Activated T-cell treated with anti-CD3 and anti-CD28 coated beads, Interleukin-2, amount 50 U/mL, for 72 hours (primary cell): ENCODE measurements around the gene ZNF275. TPM values are rescaled to one million over a fixed set of nuclear protein-coding genes. Genes with fewer than 3 reads are reported as not detected.
A peak's percentile ranks its signal among the peaks of the same experiment; 100 is the strongest.
"Not testable (repeated sequence)": the region's sequence is repeated elsewhere in the genome, so short reads cannot be mapped to it uniquely, and the experiment has no call there.

ENCODE experiments used
- ATAC-seq, 2 donors: fragments of 150-1000 bp; cut with Tn5 transposase; replicated peaks in 1 of 2; 2 replicates each; pipeline ENCODE4 v1.10.0; 2021; ENCODE audit warnings: moderate library complexity in 2 of 2, mild to moderate bottlenecking in 1 of 2
- DNase-seq, 2 donors: peaks; one replicate each; pipeline ENCODE4 v3.0.0; 2021 to 2022; ENCODE audit warnings: mixed read lengths in 1 of 2
- H3K27ac Mint-ChIP-seq: one replicate; pipeline ENCODE4 v1.8.0; 2022; ENCODE audit warnings: mild to moderate bottlenecking, moderate library complexity, mixed read lengths
- H3K27me3 Mint-ChIP-seq: one replicate; pipeline ENCODE4 v1.8.0; 2022; ENCODE audit warnings: low read depth, mixed read lengths
- H3K36me3 Mint-ChIP-seq, 2 donors: one replicate each; pipeline ENCODE4 v1.8.0; 2022; ENCODE audit warnings: mixed read lengths in 2 of 2, mild to moderate bottlenecking in 1 of 2; ENCODE audit not compliant: insufficient read depth in 2 of 2
- H3K4me1 Mint-ChIP-seq: one replicate; pipeline ENCODE4 v1.8.0; 2022; ENCODE audit warnings: low read depth, mixed read lengths
- H3K4me3 Mint-ChIP-seq, 2 donors: one replicate each; pipeline ENCODE4 v1.8.0; 2022; ENCODE audit warnings: mild to moderate bottlenecking in 2 of 2, mixed read lengths in 2 of 2, moderate library complexity in 2 of 2
- H3K9me3 Mint-ChIP-seq, 2 donors: one replicate each; pipeline ENCODE4 v1.8.0; 2022; ENCODE audit warnings: mixed read lengths in 2 of 2
- total RNA-seq, 2 donors: library from RNA; stranded (reverse); gene quantifications; one replicate each; pipeline ENCODE4 v1.2.3, GENCODE V29; 2022

ZNF275 gene
- total RNA-seq, result 10 to 100 TPM; 15.6 to 15.7 TPM

GRCh38 chrX:153333821-153334653, at the start of gene ZNF275:
Gene ZNF275 (plus strand): TSS chrX:153334153. CDS start chrX:153336680, 2,527 bp downstream.
- H3K4me3 Mint-ChIP-seq, result peak within 1 kb of the TSS; percentile 85 to 89
- peaks cover 8 to 11% of the 10 kb centered on the region in 2 donors for H3K36me3 Mint-ChIP-seq
- no peaks in the 10 kb centered on the region for H3K9me3 Mint-ChIP-seq
- peak; percentile 97 to 98 for ATAC-seq
- peak within 1 kb of the TSS; percentile 54 for H3K27ac Mint-ChIP-seq
- peaks cover 48% of the 10 kb centered on the region for H3K4me1 Mint-ChIP-seq
- H3K27me3 Mint-ChIP-seq, result peaks cover 11% of the 10 kb centered on the region
- DNase-seq, result peak; percentile 83 to 85

GRCh38 chrX:153285678-153286077, 48.3 kb upstream of the ZNF275 start:
- not testable (repeated sequence) for H3K4me1 Mint-ChIP-seq, ATAC-seq, H3K9me3 Mint-ChIP-seq, H3K36me3 Mint-ChIP-seq, H3K27me3 Mint-ChIP-seq, H3K27ac Mint-ChIP-seq, H3K4me3 Mint-ChIP-seq, DNase-seq

GRCh38 chrX:153288807-153289206, 45.1 kb upstream of the ZNF275 start:
- not testable (repeated sequence) for H3K4me1 Mint-ChIP-seq, DNase-seq, ATAC-seq, H3K27me3 Mint-ChIP-seq, H3K27ac Mint-ChIP-seq, H3K4me3 Mint-ChIP-seq, H3K36me3 Mint-ChIP-seq, H3K9me3 Mint-ChIP-seq

GRCh38 chrX:153293485-153294071, 40.4 kb upstream of the ZNF275 start:
- not testable (repeated sequence) for DNase-seq, H3K27ac Mint-ChIP-seq, H3K9me3 Mint-ChIP-seq, H3K36me3 Mint-ChIP-seq
- ATAC-seq, result peak; percentile 58 to 69
- Mint-ChIP-seq H3K4me3 (peak overlapping the region in 1 of 2 donors; percentile 0), H3K4me1 (peaks cover 11% of the 10 kb centered on the region), H3K27me3 (peaks cover 36% of the 10 kb centered on the region)

- Mint-ChIP-seq H3K36me3 (no peaks in the 10 kb centered on the region), H3K9me3 (no peaks in the 10 kb centered on the region)
Observed at GRCh38 chrX:153297376-153297775, 36.6 kb upstream of the ZNF275 start.

GRCh38 chrX:153299855-153300254, 34.1 kb upstream of the ZNF275 start:
- no peak overlapping the region for H3K4me3 Mint-ChIP-seq
- DNase-seq, result no peak
- H3K36me3 Mint-ChIP-seq, result no peaks in the 10 kb centered on the region
- H3K27me3 Mint-ChIP-seq, result peaks cover 84% of the 10 kb centered on the region
- H3K27ac Mint-ChIP-seq, result no peak overlapping the region
- H3K4me1 Mint-ChIP-seq, result no peaks in the 10 kb centered on the region
- H3K9me3 Mint-ChIP-seq, result no peaks in the 10 kb centered on the region
- no peak for ATAC-seq

More at GRCh38 chrX:153297376-153297775, 36.6 kb upstream of the ZNF275 start:
- no peak overlapping the region for H3K4me3 Mint-ChIP-seq
- no peak overlapping the region for H3K27ac Mint-ChIP-seq
- peaks cover 68% of the 10 kb centered on the region for H3K27me3 Mint-ChIP-seq
- H3K4me1 Mint-ChIP-seq, result peaks cover 11% of the 10 kb centered on the region
- ATAC-seq, result no peak
- DNase-seq, result no peak

GRCh38 chrX:153301746-153302145, 32.2 kb upstream of the ZNF275 start:
- no peak overlapping the region for H3K27ac Mint-ChIP-seq
- H3K36me3 Mint-ChIP-seq, result no peaks in the 10 kb centered on the region
- no peaks in the 10 kb centered on the region for H3K9me3 Mint-ChIP-seq
- no peak overlapping the region for H3K4me3 Mint-ChIP-seq
- H3K4me1 Mint-ChIP-seq, result no peaks in the 10 kb centered on the region
- H3K27me3 Mint-ChIP-seq, result peaks cover 84% of the 10 kb centered on the region
- DNase-seq, result no peak
- no peak for ATAC-seq

- Mint-ChIP-seq H3K27me3 (peaks cover 74% of the 10 kb centered on the region), H3K4me1 (no peaks in the 10 kb centered on the region)
Observed at GRCh38 chrX:153302796-153303195, 31.2 kb upstream of the ZNF275 start.

GRCh38 chrX:153303276-153304262, 30.4 kb upstream of the ZNF275 start:
- Mint-ChIP-seq H3K36me3 (no peaks in the 10 kb centered on the region), H3K4me3 (no peak overlapping the region), H3K9me3 (no peaks in the 10 kb centered on the region), H3K4me1 (no peaks in the 10 kb centered on the region), H3K27me3 (peaks cover 70% of the 10 kb centered on the region), H3K27ac (no peak overlapping the region)
- DNase-seq (no peak), ATAC-seq (no peak)

More at GRCh38 chrX:153302796-153303195, 31.2 kb upstream of the ZNF275 start:
- no peak overlapping the region for H3K27ac Mint-ChIP-seq
- no peak for DNase-seq
- no peaks in the 10 kb centered on the region for H3K9me3 Mint-ChIP-seq
- no peak overlapping the region for H3K4me3 Mint-ChIP-seq
- H3K36me3 Mint-ChIP-seq, result no peaks in the 10 kb centered on the region
- ATAC-seq, result no peak

GRCh38 chrX:153304988-153305736, 28.8 kb upstream of the ZNF275 start:
- no peak for DNase-seq
- Mint-ChIP-seq H3K36me3 (no peaks in the 10 kb centered on the region), H3K4me1 (no peaks in the 10 kb centered on the region), H3K27ac (no peak overlapping the region), H3K4me3 (no peak overlapping the region), H3K9me3 (no peaks in the 10 kb centered on the region), H3K27me3 (peaks cover 72% of the 10 kb centered on the region)
- no peak for ATAC-seq

- H3K27me3 Mint-ChIP-seq, result peaks cover 72% of the 10 kb centered on the region
- no peaks in the 10 kb centered on the region for H3K36me3 Mint-ChIP-seq
- no peak overlapping the region for H3K27ac Mint-ChIP-seq
- no peak for DNase-seq
- ATAC-seq, result no peak
- H3K4me1 Mint-ChIP-seq, result no peaks in the 10 kb centered on the region
- no peak overlapping the region for H3K4me3 Mint-ChIP-seq
- no peaks in the 10 kb centered on the region for H3K9me3 Mint-ChIP-seq
Observed at GRCh38 chrX:153305972-153306371, 28.0 kb upstream of the ZNF275 start.

- Mint-ChIP-seq H3K36me3 (no peaks in the 10 kb centered on the region), H3K27ac (no peak overlapping the region), H3K9me3 (no peaks in the 10 kb centered on the region), H3K4me1 (no peaks in the 10 kb centered on the region), H3K4me3 (no peak overlapping the region), H3K27me3 (peaks cover 71% of the 10 kb centered on the region)
- ATAC-seq (no peak), DNase-seq (no peak)
Observed at GRCh38 chrX:153306527-153307115, 27.3 kb upstream of the ZNF275 start.
